ENCODE data around the gene CCDC127. TPM values are rescaled to one million over a fixed set of nuclear protein-coding genes. Genes with fewer than 3 reads are reported as not detected.

Gene CCDC127
- total RNA-seq, 1 donor from 2014 or later = 6.4 TPM

GRCh38 chr5:181160-181559, 36.8 kb downstream of the CCDC127 start:
- Mint-ChIP-seq H3K4me1 (no peaks in the 10 kb centered on the region), H3K27me3 (peaks cover 9% of the 10 kb centered on the region), H3K36me3 (ENCODE audit: low read depth) (no peaks in the 10 kb centered on the region), H3K9me3 (no peaks in the 10 kb centered on the region), H3K4me3 (no peak overlapping the region), H3K27ac (no peak overlapping the region)
- ATAC-seq (ENCODE audit: low read depth) (no peak), DNase-seq (no peak)
- POLR2A ChIA-PET = no interaction called here
- CTCF ChIA-PET = no interaction called here
- TF ChIP-seq CTCF (IDR thresholded peaks at IDR 0.05) = no peak
- intact Hi-C loops (cut with micrococcal nuclease) = no loop called here

GRCh38 chr5:180286-180918, 37.6 kb downstream of the CCDC127 start:
- no peak for DNase-seq
- H3K36me3 Mint-ChIP-seq (ENCODE audit: low read depth) = no peaks in the 10 kb centered on the region
- H3K4me1 Mint-ChIP-seq = no peaks in the 10 kb centered on the region
- no peak overlapping the region for H3K4me3 Mint-ChIP-seq
- H3K27ac Mint-ChIP-seq = no peak overlapping the region
- ATAC-seq (ENCODE audit: low read depth) = no peak
- ChIA-PET CTCF (interaction anchor here (1.2 kb wide), 1 partner anchor 8 kb away, joined by 3 read pairs; no protein-coding TSS in a partner anchor), POLR2A (no interaction called here)
- peaks cover 9% of the 10 kb centered on the region for H3K27me3 Mint-ChIP-seq
- TF ChIP-seq CTCF (IDR thresholded peaks at IDR 0.05) = no peak
- H3K9me3 Mint-ChIP-seq = no peaks in the 10 kb centered on the region
- intact Hi-C loops (cut with micrococcal nuclease) = no loop called here

- Mint-ChIP-seq H3K4me1 (no peaks in the 10 kb centered on the region), H3K27ac (no peak overlapping the region), H3K27me3 (peaks cover 9% of the 10 kb centered on the region), H3K4me3 (no peak overlapping the region), H3K9me3 (no peaks in the 10 kb centered on the region), H3K36me3 (ENCODE audit: low read depth) (no peaks in the 10 kb centered on the region)
- intact Hi-C loops (cut with micrococcal nuclease) = no loop called here
- ChIA-PET POLR2A (no interaction called here), CTCF (no interaction called here)
- DNase-seq (no peak), ATAC-seq (ENCODE audit: low read depth) (no peak)
- no peak for TF ChIP-seq CTCF (IDR thresholded peaks at IDR 0.05)
Measured at GRCh38 chr5:179401-179800, 38.6 kb downstream of the CCDC127 start.

- ATAC-seq (ENCODE audit: low read depth) = no peak
- ChIA-PET POLR2A (no interaction called here), CTCF (no interaction called here)
- no peak overlapping the region for H3K4me3 Mint-ChIP-seq
- peaks cover 8% of the 10 kb centered on the region for H3K27me3 Mint-ChIP-seq
- H3K27ac Mint-ChIP-seq = no peak overlapping the region
- H3K36me3 Mint-ChIP-seq (ENCODE audit: low read depth) = no peaks in the 10 kb centered on the region
- TF ChIP-seq CTCF (IDR thresholded peaks at IDR 0.05) = no peak
- no peak for DNase-seq
- intact Hi-C loops (cut with micrococcal nuclease) = no loop called here
- no peaks in the 10 kb centered on the region for H3K4me1 Mint-ChIP-seq
- no peaks in the 10 kb centered on the region for H3K9me3 Mint-ChIP-seq
Measured at GRCh38 chr5:178110-178509, 39.8 kb downstream of the CCDC127 start.

- H3K27me3 Mint-ChIP-seq = peaks cover 10% of the 10 kb centered on the region
- no peak for TF ChIP-seq CTCF (IDR thresholded peaks at IDR 0.05)
- H3K36me3 Mint-ChIP-seq (ENCODE audit: low read depth) = no peaks in the 10 kb centered on the region
- H3K4me3 Mint-ChIP-seq = no peak overlapping the region
- ChIA-PET CTCF (no interaction called here), POLR2A (no interaction called here)
- H3K27ac Mint-ChIP-seq = no peak overlapping the region
- no peaks in the 10 kb centered on the region for H3K4me1 Mint-ChIP-seq
- DNase-seq = no peak
- intact Hi-C loops (cut with micrococcal nuclease) = no loop called here
- no peaks in the 10 kb centered on the region for H3K9me3 Mint-ChIP-seq
- ATAC-seq (ENCODE audit: low read depth) = no peak
Measured at GRCh38 chr5:176296-176823, 41.6 kb downstream of the CCDC127 start.
